Hepatocyte (in vitro differentiated cells): ENCODE results near the gene AXDND1.

Experiments used
- EZH2 ChIP-seq: fragments of 200-600 bp; sonication (generic); IDR thresholded peaks from 2 replicates; pipeline ENCODE4 v1.6.1; 2016; ENCODE audit warnings: antibody characterized with exemption, mild to moderate bottlenecking, borderline replicate concordance
- TF ChIP-seq, protein P1 (sequence below): fragments of 200-600 bp; sonication (generic); IDR thresholded peaks from 2 replicates; pipeline ENCODE4 v1.5.1; 2016; ENCODE audit warnings: antibody characterized with exemption, mild to moderate bottlenecking; ENCODE audit not compliant: poor library complexity

DNA sequence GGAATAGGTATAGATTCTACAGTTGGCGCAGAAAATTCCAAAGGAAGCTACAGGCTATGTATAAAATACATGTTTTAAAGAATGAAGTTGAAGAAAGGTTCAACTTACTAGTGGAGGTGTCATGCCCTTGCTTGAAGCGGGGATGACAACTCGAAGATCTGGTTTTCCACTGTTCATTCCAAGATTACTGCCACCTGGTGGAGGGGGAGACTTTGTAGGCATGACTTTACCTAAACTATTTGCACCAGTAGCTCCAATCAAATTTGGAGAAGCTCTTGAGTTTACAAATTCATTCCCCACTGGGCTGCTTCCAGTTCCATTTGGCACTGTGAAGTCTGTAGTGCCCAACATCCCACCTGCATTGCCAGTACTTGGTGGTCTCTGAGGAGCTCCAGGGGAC is 81.7 kb downstream of the AXDND1 start:
- TF ChIP-seq, protein P1, sequence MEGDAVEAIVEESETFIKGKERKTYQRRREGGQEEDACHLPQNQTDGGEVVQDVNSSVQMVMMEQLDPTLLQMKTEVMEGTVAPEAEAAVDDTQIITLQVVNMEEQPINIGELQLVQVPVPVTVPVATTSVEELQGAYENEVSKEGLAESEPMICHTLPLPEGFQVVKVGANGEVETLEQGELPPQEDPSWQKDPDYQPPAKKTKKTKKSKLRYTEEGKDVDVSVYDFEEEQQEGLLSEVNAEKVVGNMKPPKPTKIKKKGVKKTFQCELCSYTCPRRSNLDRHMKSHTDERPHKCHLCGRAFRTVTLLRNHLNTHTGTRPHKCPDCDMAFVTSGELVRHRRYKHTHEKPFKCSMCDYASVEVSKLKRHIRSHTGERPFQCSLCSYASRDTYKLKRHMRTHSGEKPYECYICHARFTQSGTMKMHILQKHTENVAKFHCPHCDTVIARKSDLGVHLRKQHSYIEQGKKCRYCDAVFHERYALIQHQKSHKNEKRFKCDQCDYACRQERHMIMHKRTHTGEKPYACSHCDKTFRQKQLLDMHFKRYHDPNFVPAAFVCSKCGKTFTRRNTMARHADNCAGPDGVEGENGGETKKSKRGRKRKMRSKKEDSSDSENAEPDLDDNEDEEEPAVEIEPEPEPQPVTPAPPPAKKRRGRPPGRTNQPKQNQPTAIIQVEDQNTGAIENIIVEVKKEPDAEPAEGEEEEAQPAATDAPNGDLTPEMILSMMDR: no peak
- TF ChIP-seq EZH2: no peak
